T-cell (primary cell): ENCODE measurements around the gene PTPRJ. TPM values are rescaled to one million over a fixed set of nuclear protein-coding genes. Genes with fewer than 3 reads are reported as not detected.
A peak's percentile ranks its signal among the peaks of the same experiment; 100 is the strongest.

Source experiments
- ATAC-seq, 4 experiments: fragments of 200-7000 bp in 3 of 4; fragments of 150-1000 bp in 1 of 4; cut with Tn5 transposase; replicated peaks in 1 of 4; 1 replicate in 3 of 4; 2 replicates in 1 of 4; pipeline ENCODE4 v1.10.0; 2021; ENCODE audit warnings: moderate library complexity in 3 of 4, mild to moderate bottlenecking in 2 of 4, moderate number of reproducible peaks in 1 of 4
- CTCF ChIA-PET, 2 donors: fragments of 300-600 bp; sonication (Branson Sonifier 250); formaldehyde crosslinking; loops; one replicate each; lab custom pipeline; 2022; ENCODE audit warnings: antibody characterized with exemption in 2 of 2; lab: Charles Lee
- POLR2A ChIA-PET, 2 donors: fragments of 300-600 bp; sonication (Branson Sonifier 250); formaldehyde crosslinking; loops; one replicate each; lab custom pipeline; 2022; ENCODE audit warnings: antibody characterized with exemption in 2 of 2; lab: Charles Lee
- DNase-seq, 35 experiments: peaks; one replicate each; pipeline versions ENCODE4 v3.0.0 to v3.0.0-alpha.2; 2013 to 2023
- H3K27ac ChIP-seq: one replicate; pipeline ENCODE4 v1.5.1; 2013; ENCODE audit warnings: low read length
- H3K27me3 ChIP-seq, 2 experiments: replicated peaks in 1 of 2; 1 replicate in 1 of 2; 2 replicates in 1 of 2; pipeline versions ENCODE4 v1.6.1 to v1.7.0; 2013; ENCODE audit warnings: low read length in 1 of 2, mixed read lengths in 1 of 2; ENCODE audit not compliant: control insufficient read depth in 2 of 2, insufficient read depth in 2 of 2; ENCODE audit errors: extremely low read depth in 1 of 2
- H3K36me3 ChIP-seq, 2 donors: 1 replicate in 1 of 2; 2 replicates in 1 of 2; pipeline versions ENCODE4 v1.6.1 to v1.7.0; 2013; ENCODE audit warnings: low read length in 1 of 2; ENCODE audit not compliant: control insufficient read depth in 2 of 2, insufficient read depth in 1 of 2; ENCODE audit errors: extremely low read depth in 1 of 2
- H3K4me1 ChIP-seq, 2 experiments: 1 replicate in 1 of 2; 2 replicates in 1 of 2; pipeline versions ENCODE4 v1.6.1 to v1.7.0; 2013; ENCODE audit warnings: low read length in 2 of 2, mixed read lengths in 1 of 2; ENCODE audit not compliant: insufficient read depth in 2 of 2, control insufficient read depth in 1 of 2; ENCODE audit errors: extremely low read depth in 1 of 2
- H3K4me3 ChIP-seq, 2 donors: 1 replicate in 1 of 2; 2 replicates in 1 of 2; pipeline versions ENCODE4 v1.5.1 to v1.7.0; 2013; ENCODE audit warnings: mild to moderate bottlenecking in 2 of 2, low read length in 1 of 2, moderate library complexity in 1 of 2; ENCODE audit not compliant: control insufficient read depth in 1 of 2; ENCODE audit errors: extremely low read depth in 1 of 2
- H3K9me3 ChIP-seq: 2 replicates; pipeline ENCODE4 v1.7.0; 2013
- H3K27ac Mint-ChIP-seq, 2 donors: one replicate each; pipeline ENCODE4 v1.8.0; 2020 to 2021; ENCODE audit warnings: mild to moderate bottlenecking in 2 of 2, mixed read lengths in 2 of 2
- H3K27me3 Mint-ChIP-seq, 2 donors: one replicate each; pipeline ENCODE4 v1.8.0; 2021 to 2022; ENCODE audit warnings: mixed read lengths in 2 of 2
- H3K36me3 Mint-ChIP-seq: one replicate; pipeline ENCODE4 v1.8.0; 2021; ENCODE audit warnings: mixed read lengths
- H3K4me1 Mint-ChIP-seq, 3 donors: one replicate each; pipeline ENCODE4 v1.8.0; 2020 to 2022; ENCODE audit warnings: mixed read lengths in 3 of 3, mild to moderate bottlenecking in 1 of 3
- H3K4me3 Mint-ChIP-seq, 3 donors: one replicate each; pipeline ENCODE4 v1.8.0; 2020 to 2022; ENCODE audit warnings: mild to moderate bottlenecking in 3 of 3, mixed read lengths in 3 of 3, moderate library complexity in 3 of 3
- H3K9me3 Mint-ChIP-seq, 3 donors: one replicate each; pipeline ENCODE4 v1.8.0; 2020 to 2022; ENCODE audit warnings: mixed read lengths in 3 of 3
- WGBS: methylation state at CpG from one replicate; pipeline ENCODE4 v1.1.5; 2013; ENCODE audit warnings: missing lambda C conversion rate; ENCODE audit not compliant: insufficient coverage; 5-methylcytosine and 5-hydroxymethylcytosine counted together
- total RNA-seq, 35 experiments: library from RNA in 6 of 35; stranded (reverse) in 6 of 35; fragments of 120-200 nt in 1 of 35; gene quantifications; one replicate each; pipeline versions ENCODE4 v1.2.1 to v1.2.4 and lab custom pipeline; 2013 to 2026

The PTPRJ gene
- total RNA-seq, 5 donors from 2014 or later (not counting 1 experiment from before 2014, with no cell fraction given): 44.8 to 71.0 (median 57.9) TPM

DNA sequence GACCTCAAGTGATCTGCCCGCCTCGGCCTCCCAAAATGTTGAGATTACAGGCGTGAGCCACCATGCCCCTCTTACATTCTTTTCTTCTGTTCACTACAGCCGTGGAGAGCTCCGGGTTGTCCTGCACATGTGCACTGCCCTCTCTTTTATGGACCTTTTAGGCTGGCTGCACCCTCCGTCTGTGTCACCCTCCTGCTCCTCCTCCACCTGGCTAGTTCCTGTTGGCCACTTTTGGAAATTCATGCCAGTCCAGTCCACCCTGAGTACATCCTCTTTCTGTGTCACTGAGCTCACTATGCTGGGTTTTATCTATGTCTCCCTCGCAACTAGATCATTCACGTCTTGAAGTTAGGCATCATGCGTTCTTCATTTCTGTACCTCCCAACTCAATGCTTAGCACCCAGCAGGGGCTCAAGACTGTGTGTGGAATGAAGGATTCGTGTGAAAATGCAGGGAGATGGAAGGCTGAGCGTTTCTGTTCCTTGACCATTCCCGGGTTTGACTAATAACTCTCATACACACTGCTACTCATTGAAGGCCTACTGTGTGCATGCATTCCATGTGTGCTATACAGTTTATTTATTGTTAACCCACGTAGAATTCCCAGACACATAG, 60.6 kb downstream of the PTPRJ start:
- Histone ChIP-seq H3K9me3 (no peaks in the 10 kb centered on the region), H3K36me3 (peaks cover 3 to 5% of the 10 kb centered on the region in 2 donors), H3K27ac (no peak overlapping the region), H3K4me1 (peaks cover 11 to 33% of the 10 kb centered on the region in 2 experiments), H3K4me3 (no peak overlapping the region), H3K27me3 (no peaks in the 10 kb centered on the region)
- ATAC-seq: no peak
- no peak for DNase-seq
- no peaks in the 10 kb centered on the region for H3K27me3 Mint-ChIP-seq
- no peaks in the 10 kb centered on the region for H3K9me3 Mint-ChIP-seq
- no peak overlapping the region for H3K4me3 Mint-ChIP-seq
- CTCF ChIA-PET: interaction anchor here in 1 of 2 donors (0.6 kb wide), 2 partner anchors 13 to 107 kb away, joined by 3 to 5 read pairs; no protein-coding TSS in a partner anchor
- peaks cover 16% of the 10 kb centered on the region for H3K36me3 Mint-ChIP-seq
- peak overlapping the region in 1 of 2 donors; percentile 40 for H3K27ac Mint-ChIP-seq
- POLR2A ChIA-PET: interaction anchor here in 1 of 2 donors (0.7 kb wide), 1 partner anchor 11 kb away, joined by 5 read pairs; no protein-coding TSS in a partner anchor
- 95% methylated on average over 6 of the region's 13 CpGs for WGBS
- H3K4me1 Mint-ChIP-seq: peaks cover 72 to 78% (median 75%) of the 10 kb centered on the region in 3 donors

- Mint-ChIP-seq H3K9me3 (no peaks in the 10 kb centered on the region), H3K27me3 (no peaks in the 10 kb centered on the region), H3K4me1 (peaks cover 67 to 70% (median 68%) of the 10 kb centered on the region in 3 donors), H3K4me3 (peak overlapping the region in 1 of 3 donors; percentile 49), H3K36me3 (peaks cover 13% of the 10 kb centered on the region), H3K27ac (peak overlapping the region; percentile 49 to 84)
- Histone ChIP-seq H3K36me3 (peaks cover 3 to 5% of the 10 kb centered on the region in 2 donors), H3K27ac (no peak overlapping the region), H3K27me3 (no peaks in the 10 kb centered on the region), H3K4me3 (no peak overlapping the region), H3K9me3 (no peaks in the 10 kb centered on the region), H3K4me1 (peaks cover 9 to 32% of the 10 kb centered on the region in 2 experiments)
- ATAC-seq (no peak), DNase-seq (no peak)
- CTCF ChIA-PET: interaction anchor here (0.6 to 1.1 kb wide), 2 partner anchors 44 to 108 kb away, joined by 3 read pairs; no protein-coding TSS in a partner anchor
- WGBS: 100% methylated on average over 1 of the region's 5 CpGs
- POLR2A ChIA-PET: interaction anchor here in 1 of 2 donors (0.7 to 0.9 kb wide), 2 partner anchors 42 to 52 kb away, joined by 3 to 6 read pairs; no protein-coding TSS in a partner anchor
These were observed 61.7 kb downstream of the PTPRJ start for GRCh38 chr11:48041877-48042695.

GRCh38 chr11:48043111-48043990, 63.0 kb downstream of the PTPRJ start:
- peak in 19 of 35 experiments; percentile 7 to 41 (median 20) for DNase-seq
- H3K36me3 ChIP-seq: peaks cover 3 to 5% of the 10 kb centered on the region in 2 donors

GRCh38 chr11:48043991-48044512, 63.7 kb downstream of the PTPRJ start:
- Mint-ChIP-seq H3K36me3 (peaks cover 16% of the 10 kb centered on the region), H3K27me3 (no peaks in the 10 kb centered on the region), H3K4me3 (peak overlapping the region in 1 of 3 donors; percentile 49), H3K4me1 (peaks cover 69 to 73% (median 69%) of the 10 kb centered on the region in 3 donors), H3K9me3 (no peaks in the 10 kb centered on the region), H3K27ac (peak overlapping the region; percentile 84 to 87)
- CTCF ChIA-PET: no interaction called here
- Histone ChIP-seq H3K9me3 (no peaks in the 10 kb centered on the region), H3K4me1 (peaks cover 9 to 42% of the 10 kb centered on the region in 2 experiments), H3K4me3 (no peak overlapping the region), H3K27me3 (no peaks in the 10 kb centered on the region), H3K27ac (peak overlapping the region; percentile 24), H3K36me3 (peaks cover 3 to 5% of the 10 kb centered on the region in 2 donors)
- 93% methylated on average over 9 of the region's 9 CpGs for WGBS
- no peak for ATAC-seq
- no peak for DNase-seq
- POLR2A ChIA-PET: no interaction called here

More at GRCh38 chr11:48043111-48043990, 63.0 kb downstream of the PTPRJ start:
- POLR2A ChIA-PET: interaction anchor here in 1 of 2 donors (0.6 to 0.9 kb wide), 3 partner anchors 41 to 64 kb away, joined by 3 to 7 read pairs (median 6); no protein-coding TSS in a partner anchor
- 65% methylated on average over 5 of the region's 8 CpGs for WGBS
- peaks cover 12% of the 10 kb centered on the region for H3K36me3 Mint-ChIP-seq
- no peaks in the 10 kb centered on the region for H3K27me3 Mint-ChIP-seq
- peak; percentile 60 to 89 (median 86) for ATAC-seq
- no peaks in the 10 kb centered on the region for H3K9me3 ChIP-seq
- no peaks in the 10 kb centered on the region for H3K9me3 Mint-ChIP-seq
- CTCF ChIA-PET: interaction anchor here in 1 of 2 donors (0.6 kb wide), 2 partner anchors 13 to 64 kb away, joined by 3 to 7 read pairs; no protein-coding TSS in a partner anchor
- no peaks in the 10 kb centered on the region for H3K27me3 ChIP-seq
- H3K4me3 Mint-ChIP-seq: peak overlapping the region; percentile 9 to 49 (median 34)
- peaks cover 64 to 68% (median 68%) of the 10 kb centered on the region in 3 donors for H3K4me1 Mint-ChIP-seq
- H3K27ac ChIP-seq: peak overlapping the region; percentile 24
- H3K4me3 ChIP-seq: no peak overlapping the region
- peak overlapping the region; percentile 84 to 87 for H3K27ac Mint-ChIP-seq
- peaks cover 9 to 39% of the 10 kb centered on the region in 2 experiments for H3K4me1 ChIP-seq

DNA sequence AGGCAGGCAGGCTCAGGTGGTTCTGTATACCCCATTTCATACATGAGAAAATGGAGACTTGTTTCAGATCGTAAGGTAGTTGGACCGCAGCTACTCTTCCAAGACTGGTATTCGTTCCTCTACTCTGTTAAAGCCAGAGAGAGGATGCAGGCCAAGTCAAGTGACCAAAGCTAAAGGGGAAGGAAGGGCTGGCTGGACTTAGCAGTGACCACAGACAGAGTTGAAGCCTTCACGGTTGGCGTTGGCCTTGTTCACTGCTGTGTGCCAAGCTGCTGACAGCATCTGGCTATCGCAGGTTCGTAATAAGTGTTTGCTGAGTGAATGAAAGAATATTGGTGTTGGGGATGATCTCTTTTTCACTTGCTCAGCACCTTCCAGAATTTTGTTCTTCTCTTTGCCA, 64.2 kb downstream of the PTPRJ start:
- Histone ChIP-seq H3K36me3 (peaks cover 3 to 5% of the 10 kb centered on the region in 2 donors), H3K9me3 (no peaks in the 10 kb centered on the region), H3K4me3 (no peak overlapping the region), H3K27ac (no peak overlapping the region), H3K4me1 (peaks cover 9 to 46% of the 10 kb centered on the region in 2 experiments), H3K27me3 (no peaks in the 10 kb centered on the region)
- CTCF ChIA-PET: no interaction called here
- Mint-ChIP-seq H3K27ac (peak overlapping the region; percentile 59 to 84), H3K4me3 (peak overlapping the region in 1 of 3 donors; percentile 49), H3K4me1 (peaks cover 66 to 71% (median 68%) of the 10 kb centered on the region in 3 donors), H3K9me3 (no peaks in the 10 kb centered on the region), H3K27me3 (no peaks in the 10 kb centered on the region), H3K36me3 (peaks cover 16% of the 10 kb centered on the region)
- 94% methylated on average over 5 of the region's 7 CpGs for WGBS
- ATAC-seq (no peak), DNase-seq (no peak)
- POLR2A ChIA-PET: no interaction called here
